Loucy (cell line): ENCODE measurements around the gene SPNS3.

Experiments
- H2AFZ ChIP-seq: fragments of 200-600 bp; sonication (generic); 2 replicates; pipeline ENCODE4 v1.6.0; 2016; ENCODE audit warnings: antibody characterized with exemption, mild to moderate bottlenecking, low read length, moderate library complexity
- H3F3A ChIP-seq: fragments of 200-600 bp; 2 replicates; pipeline ENCODE4 v1.6.0; 2016; ENCODE audit warnings: antibody characterized with exemption, low read depth, mild to moderate bottlenecking
- H3K27me3 ChIP-seq: fragments of 200-600 bp; sonication (generic); 2 replicates; pipeline ENCODE4 v1.6.1; 2014; ENCODE audit warnings: low read length, mild to moderate bottlenecking; ENCODE audit not compliant: insufficient read depth, poor library complexity, severe bottlenecking
- H3K36me3 ChIP-seq: fragments of 200-600 bp; sonication (generic); 2 replicates; pipeline ENCODE4 v1.6.1; 2016; ENCODE audit warnings: low read length; ENCODE audit not compliant: insufficient read depth
- H3K4me1 ChIP-seq: fragments of 200-600 bp; sonication (generic); 2 replicates; pipeline ENCODE4 v1.5.1; 2014; ENCODE audit warnings: low read length, mild to moderate bottlenecking; ENCODE audit not compliant: insufficient read depth, poor library complexity, severe bottlenecking
- H3K4me2 ChIP-seq: fragments of 200-600 bp; sonication (generic); 2 replicates; pipeline ENCODE4 v1.6.0; 2014; ENCODE audit warnings: antibody characterized with exemption, low read length, low read depth, mild to moderate bottlenecking; ENCODE audit not compliant: poor library complexity, severe bottlenecking
- H3K4me3 ChIP-seq: fragments of 200-600 bp; sonication (generic); 2 replicates; pipeline ENCODE4 v1.5.1; 2014; ENCODE audit warnings: low read length, mild to moderate bottlenecking, mixed read lengths; ENCODE audit not compliant: poor library complexity, severe bottlenecking
- H3K79me2 ChIP-seq: fragments of 200-600 bp; sonication (generic); 2 replicates; pipeline ENCODE4 v1.6.1; 2014; ENCODE audit warnings: low read length; ENCODE audit not compliant: insufficient read depth
- H3K9ac ChIP-seq: fragments of 200-600 bp; sonication (generic); 2 replicates; pipeline ENCODE4 v1.6.0; 2014; ENCODE audit warnings: mild to moderate bottlenecking, low read depth, low read length, moderate library complexity; ENCODE audit not compliant: poor library complexity, severe bottlenecking
- H3K9me2 ChIP-seq: fragments of 200-600 bp; sonication (generic); replicated peaks from 2 replicates; pipeline ENCODE4 v1.6.1; 2016; ENCODE audit warnings: low read depth, low read length, mixed read lengths
- H3K9me3 ChIP-seq: fragments of 200-600 bp; sonication (generic); 2 replicates; pipeline ENCODE4 v1.6.1; 2014; ENCODE audit warnings: mild to moderate bottlenecking, antibody characterized with exemption, low read length, low read depth; ENCODE audit not compliant: insufficient read depth
- H4K20me1 ChIP-seq: fragments of 200-600 bp; sonication (generic); 2 replicates; pipeline ENCODE4 v1.6.0; 2014; ENCODE audit warnings: antibody characterized with exemption, low read length, mild to moderate bottlenecking; ENCODE audit not compliant: insufficient read depth, poor library complexity, severe bottlenecking
- EZH2phosphoT487 ChIP-seq: fragments of 200-600 bp; IDR thresholded peaks from 2 replicates; pipeline ENCODE4 v1.6.1; 2018; ENCODE audit warnings: antibody characterized with exemption, mild to moderate bottlenecking, moderate library complexity, borderline replicate concordance
- TF ChIP-seq, protein P1 (sequence below): fragments of 200-600 bp; sonication (generic); conservative IDR thresholded peaks from 2 replicates; pipeline ENCODE4 v1.5.1; 2014; ENCODE audit warnings: mild to moderate bottlenecking, antibody characterized with exemption, low read length

The SPNS3 gene

GRCh38 chr17:4450710-4451316 is 17.1 kb downstream of the SPNS3 start:
- Histone ChIP-seq H3F3A (no peaks in the 10 kb centered on the region), H3K9me2 (no peaks in the 10 kb centered on the region), H3K4me1 (no peaks in the 10 kb centered on the region), H4K20me1 (peaks cover 14% of the 10 kb centered on the region), H3K79me2 (peaks cover 32% of the 10 kb centered on the region), H2AFZ (no peak overlapping the region), H3K36me3 (peaks cover 87% of the 10 kb centered on the region), H3K27me3 (no peaks in the 10 kb centered on the region), H3K4me3 (no peak overlapping the region), H3K4me2 (no peak overlapping the region), H3K9me3 (no peaks in the 10 kb centered on the region), H3K9ac (no peak overlapping the region)
- TF ChIP-seq, protein P1, sequence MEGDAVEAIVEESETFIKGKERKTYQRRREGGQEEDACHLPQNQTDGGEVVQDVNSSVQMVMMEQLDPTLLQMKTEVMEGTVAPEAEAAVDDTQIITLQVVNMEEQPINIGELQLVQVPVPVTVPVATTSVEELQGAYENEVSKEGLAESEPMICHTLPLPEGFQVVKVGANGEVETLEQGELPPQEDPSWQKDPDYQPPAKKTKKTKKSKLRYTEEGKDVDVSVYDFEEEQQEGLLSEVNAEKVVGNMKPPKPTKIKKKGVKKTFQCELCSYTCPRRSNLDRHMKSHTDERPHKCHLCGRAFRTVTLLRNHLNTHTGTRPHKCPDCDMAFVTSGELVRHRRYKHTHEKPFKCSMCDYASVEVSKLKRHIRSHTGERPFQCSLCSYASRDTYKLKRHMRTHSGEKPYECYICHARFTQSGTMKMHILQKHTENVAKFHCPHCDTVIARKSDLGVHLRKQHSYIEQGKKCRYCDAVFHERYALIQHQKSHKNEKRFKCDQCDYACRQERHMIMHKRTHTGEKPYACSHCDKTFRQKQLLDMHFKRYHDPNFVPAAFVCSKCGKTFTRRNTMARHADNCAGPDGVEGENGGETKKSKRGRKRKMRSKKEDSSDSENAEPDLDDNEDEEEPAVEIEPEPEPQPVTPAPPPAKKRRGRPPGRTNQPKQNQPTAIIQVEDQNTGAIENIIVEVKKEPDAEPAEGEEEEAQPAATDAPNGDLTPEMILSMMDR: no peak
- no peak for TF ChIP-seq EZH2phosphoT487

DNA sequence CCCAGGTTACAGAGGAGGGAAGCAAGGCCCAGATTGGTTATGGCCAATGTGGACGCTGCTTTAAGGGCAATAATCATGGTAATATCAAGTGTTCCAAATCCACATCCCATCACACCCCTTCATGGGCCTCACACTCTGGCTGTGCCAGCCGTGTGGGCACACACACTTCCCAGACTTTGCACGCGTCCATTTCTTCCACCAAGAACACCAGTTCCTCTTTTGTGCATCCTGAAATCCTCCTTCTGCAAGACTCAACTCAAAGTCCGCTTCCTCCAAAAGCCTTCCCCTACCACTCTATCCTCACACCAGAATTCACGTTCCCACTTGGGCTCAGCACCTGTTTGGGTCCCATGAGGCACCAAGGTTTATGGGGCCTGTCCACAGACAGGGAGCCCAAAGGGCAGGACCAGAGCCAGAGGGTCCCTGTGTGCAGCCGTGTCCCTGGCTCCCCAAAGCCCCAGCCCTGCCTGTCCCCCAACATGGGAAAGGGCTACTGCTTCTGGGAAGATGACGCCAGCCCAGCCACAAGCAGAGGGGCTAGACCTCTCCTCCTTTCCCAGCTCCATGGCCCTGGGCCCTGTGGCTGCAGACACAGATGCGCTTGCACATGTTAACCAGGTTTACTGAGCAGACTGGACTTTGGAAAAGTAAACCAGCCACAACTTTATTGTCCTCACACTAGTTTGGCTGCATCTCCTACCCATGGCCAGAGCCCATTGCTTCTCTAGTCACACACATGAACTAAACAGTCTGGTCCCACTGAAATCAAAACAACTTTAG is 20.3 kb downstream of the SPNS3 start:
- H3K4me3 ChIP-seq: no peak overlapping the region
- H3K9me3 ChIP-seq: no peaks in the 10 kb centered on the region
- no peaks in the 10 kb centered on the region for H4K20me1 ChIP-seq
- H3K36me3 ChIP-seq: peaks cover 81% of the 10 kb centered on the region; the same call in 1 of the 2 replicates
- H3K4me2 ChIP-seq: no peak overlapping the region
- H3K79me2 ChIP-seq: peaks cover 5% of the 10 kb centered on the region; the same call in 1 of the 2 replicates
- no peak overlapping the region for H2AFZ ChIP-seq
- H3K4me1 ChIP-seq: no peaks in the 10 kb centered on the region
- H3K27me3 ChIP-seq: no peaks in the 10 kb centered on the region
- TF ChIP-seq EZH2phosphoT487: no peak
- TF ChIP-seq, protein P1: no peak
- H3K9me2 ChIP-seq: no peaks in the 10 kb centered on the region
- H3F3A ChIP-seq: no peaks in the 10 kb centered on the region
- H3K9ac ChIP-seq: no peak overlapping the region

GRCh38 chr17:4460661-4461060 is 26.9 kb downstream of the SPNS3 start:
- H3K4me1 ChIP-seq: no peaks in the 10 kb centered on the region

More at GRCh38 chr17:4460661-4461060, 26.9 kb downstream of the SPNS3 start:
- no peak overlapping the region for H3K4me3 ChIP-seq
- no peaks in the 10 kb centered on the region for H4K20me1 ChIP-seq
- TF ChIP-seq EZH2phosphoT487: no peak
- TF ChIP-seq, protein P1: no peak
- H3K9me3 ChIP-seq: no peaks in the 10 kb centered on the region
- no peak overlapping the region for H3K9ac ChIP-seq
- no peak overlapping the region for H3K4me2 ChIP-seq
- H3K27me3 ChIP-seq: no peaks in the 10 kb centered on the region
- H3K79me2 ChIP-seq: no peaks in the 10 kb centered on the region
- peaks cover 66% of the 10 kb centered on the region for H3K36me3 ChIP-seq
- no peak overlapping the region for H2AFZ ChIP-seq
- no peaks in the 10 kb centered on the region for H3F3A ChIP-seq
- no peaks in the 10 kb centered on the region for H3K9me2 ChIP-seq
